Trophoblast cell (in vitro differentiated cells and primary cell): ENCODE results near the gene EEA1.

Experiments used
- DNase-seq, 2 donors: peaks; one replicate each; pipeline ENCODE4 v3.0.0-alpha.2; 2016
- H2AFZ ChIP-seq: 2 replicates; pipeline ENCODE4 v1.6.1; 2013; ENCODE audit warnings: low read length, moderate library complexity, mild to moderate bottlenecking; ENCODE audit not compliant: insufficient read depth, poor library complexity
- H2AK5ac ChIP-seq: 2 replicates; pipeline ENCODE4 v1.6.1; 2013; ENCODE audit warnings: mild to moderate bottlenecking, low read length
- H2BK120ac ChIP-seq: 2 replicates; pipeline ENCODE4 v1.6.1; 2013; ENCODE audit warnings: low read length, mild to moderate bottlenecking, moderate library complexity; ENCODE audit not compliant: insufficient read depth, poor library complexity
- H2BK12ac ChIP-seq: 2 replicates; pipeline ENCODE4 v1.6.1; 2013; ENCODE audit warnings: mild to moderate bottlenecking, low read length, moderate library complexity
- H2BK5ac ChIP-seq: 2 replicates; pipeline ENCODE4 v1.6.1; 2013; ENCODE audit warnings: low read length, low read depth, moderate library complexity, mild to moderate bottlenecking; ENCODE audit not compliant: poor library complexity
- H3K14ac ChIP-seq: 2 replicates; pipeline ENCODE4 v1.6.1; 2013; ENCODE audit warnings: mild to moderate bottlenecking, low read length
- H3K18ac ChIP-seq: 2 replicates; pipeline ENCODE4 v1.6.1; 2013; ENCODE audit warnings: mild to moderate bottlenecking, low read length
- H3K23ac ChIP-seq: 2 replicates; pipeline ENCODE4 v1.6.1; 2013; ENCODE audit warnings: low read length
- H3K27ac ChIP-seq: 2 replicates; pipeline ENCODE4 v1.5.1; 2013; ENCODE audit warnings: low read depth, mild to moderate bottlenecking, inconsistent platforms, low read length, moderate library complexity
- H3K27me3 ChIP-seq: 2 replicates; pipeline ENCODE4 v1.6.1; 2013; ENCODE audit warnings: inconsistent platforms, mild to moderate bottlenecking, low read length, moderate library complexity; ENCODE audit not compliant: insufficient read depth
- H3K36me3 ChIP-seq, 2 experiments: 1 replicate in 1 of 2; 2 replicates in 1 of 2; pipeline ENCODE4 v1.6.1; 2013; ENCODE audit warnings: low read length in 2 of 2, mild to moderate bottlenecking in 2 of 2, moderate library complexity in 1 of 2; ENCODE audit not compliant: insufficient read depth in 2 of 2, control insufficient read depth in 1 of 2
- H3K4ac ChIP-seq: 2 replicates; pipeline ENCODE4 v1.6.1; 2013; ENCODE audit warnings: low read depth, mild to moderate bottlenecking, low read length, moderate library complexity
- H3K4me1 ChIP-seq, 2 experiments: 1 replicate in 1 of 2; 2 replicates in 1 of 2; pipeline ENCODE4 v1.6.1; 2013; ENCODE audit warnings: low read length in 2 of 2, mild to moderate bottlenecking in 2 of 2, moderate library complexity in 1 of 2; ENCODE audit not compliant: insufficient read depth in 2 of 2, control insufficient read depth in 1 of 2
- H3K4me2 ChIP-seq: 2 replicates; pipeline ENCODE4 v1.6.1; 2013; ENCODE audit warnings: inconsistent platforms, mild to moderate bottlenecking, low read length, moderate library complexity
- H3K4me3 ChIP-seq: 2 replicates; pipeline ENCODE4 v1.5.1; 2013; ENCODE audit warnings: mild to moderate bottlenecking, low read depth, low read length, inconsistent platforms
- H3K79me1 ChIP-seq: one replicate; pipeline ENCODE4 v1.6.1; 2013; ENCODE audit warnings: low read length
- H3K79me2 ChIP-seq: 2 replicates; pipeline ENCODE4 v1.6.1; 2013; ENCODE audit warnings: low read length, mild to moderate bottlenecking; ENCODE audit not compliant: control insufficient read depth, insufficient read depth, poor library complexity
- H3K9ac ChIP-seq: 2 replicates; pipeline ENCODE4 v1.6.1; 2013; ENCODE audit warnings: mild to moderate bottlenecking, low read length
- H3K9me3 ChIP-seq: 2 replicates; pipeline ENCODE4 v1.6.1; 2013; ENCODE audit warnings: low read depth, mild to moderate bottlenecking, control low read depth, inconsistent platforms, low read length; ENCODE audit not compliant: insufficient read depth
- H4K12ac ChIP-seq: 2 replicates; pipeline ENCODE4 v1.6.1; 2013; ENCODE audit warnings: low read depth, mild to moderate bottlenecking, low read length, moderate library complexity
- H4K8ac ChIP-seq: 2 replicates; pipeline ENCODE4 v1.6.1; 2013; ENCODE audit warnings: low read depth, mild to moderate bottlenecking, low read length, moderate library complexity
- H4K91ac ChIP-seq: one replicate; pipeline ENCODE4 v1.6.1; 2013; ENCODE audit warnings: low read depth, mild to moderate bottlenecking, low read length, moderate library complexity
- WGBS: extraction: QIAGEN DNeasy Blood & Tissue Kit; methylation state at CpG from one replicate; pipeline ENCODE4 v1.1.7; 2013; ENCODE audit warnings: missing lambda C conversion rate; ENCODE audit not compliant: insufficient read length, insufficient coverage; ENCODE audit errors: extremely low coverage; 5-methylcytosine and 5-hydroxymethylcytosine counted together

The EEA1 gene

DNA sequence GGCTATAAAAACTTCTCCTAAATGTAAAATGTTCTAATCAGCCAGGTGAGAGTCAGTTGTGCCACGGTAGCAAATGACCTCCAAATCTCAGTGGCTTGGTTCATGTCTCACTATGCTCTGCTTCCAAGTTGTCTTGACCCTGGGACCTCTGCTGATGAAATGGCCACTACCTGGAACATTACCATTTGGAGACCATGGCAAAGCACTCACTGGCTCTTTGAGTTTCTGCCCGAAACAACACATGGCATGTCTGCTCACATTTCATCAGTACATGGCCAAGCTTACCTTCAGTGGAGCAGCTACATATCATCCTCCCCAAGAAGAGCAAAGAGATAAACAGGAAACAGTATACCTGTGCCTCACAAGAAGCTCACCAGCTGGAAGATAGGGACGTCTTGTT lies 186.1 kb downstream of the EEA1 start:
- H3K9ac ChIP-seq, result no peak overlapping the region

DNA sequence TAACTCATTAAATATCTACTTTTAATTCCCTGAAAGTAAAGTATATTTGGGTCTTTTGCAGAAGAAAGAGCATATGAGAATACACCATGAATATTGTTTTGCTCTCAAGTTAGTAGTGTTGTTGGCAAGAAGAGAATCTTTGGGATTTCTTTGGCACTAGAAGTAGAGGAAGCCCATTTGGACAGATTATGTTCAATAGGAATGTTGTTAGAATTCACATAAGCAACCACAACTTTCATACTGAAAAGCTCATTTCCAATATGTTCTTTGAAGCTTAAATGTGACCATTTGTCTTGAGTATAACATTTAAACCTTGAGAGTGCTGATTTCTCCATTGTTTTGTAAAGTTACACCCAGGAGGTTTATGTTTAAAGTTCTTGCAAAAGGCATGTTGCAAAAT lies 188.7 kb downstream of the EEA1 start:
- Histone ChIP-seq H3K4me1 (no peaks in the 10 kb centered on the region), H4K8ac (no peak overlapping the region), H2BK120ac (no peak overlapping the region), H3K23ac (no peak overlapping the region), H3K4ac (no peak overlapping the region), H3K9me3 (no peaks in the 10 kb centered on the region), H3K36me3 (no peaks in the 10 kb centered on the region), H3K18ac (no peak overlapping the region), H3K27ac (no peak overlapping the region), H3K79me2 (no peaks in the 10 kb centered on the region), H2AK5ac (no peak overlapping the region), H3K4me2 (no peak overlapping the region), H4K91ac (no peak overlapping the region), H2BK5ac (no peak overlapping the region), H3K79me1 (no peaks in the 10 kb centered on the region), H2BK12ac (no peak overlapping the region), H3K4me3 (no peak overlapping the region), H3K14ac (no peak overlapping the region), H4K12ac (no peak overlapping the region), H3K9ac (no peak overlapping the region), H2AFZ (no peak overlapping the region), H3K27me3 (no peaks in the 10 kb centered on the region)
- no peak for DNase-seq

More for the DNA sequence above, 186.1 kb downstream of the EEA1 start:
- no peak overlapping the region for H4K91ac ChIP-seq
- H3K27ac ChIP-seq, result no peak overlapping the region
- no peak overlapping the region for H3K4me3 ChIP-seq
- no peak overlapping the region for H2AK5ac ChIP-seq
- no peak overlapping the region for H4K12ac ChIP-seq
- no peak overlapping the region for H2BK120ac ChIP-seq
- H3K4me2 ChIP-seq, result no peak overlapping the region
- no CpG with 5 or more reads among the region's 3 CpGs for WGBS
- H3K18ac ChIP-seq, result no peak overlapping the region
- H3K14ac ChIP-seq, result no peak overlapping the region
- DNase-seq, result no peak
- H3K4me1 ChIP-seq, result peaks cover 0 to 2% of the 10 kb centered on the region in 2 experiments
- H3K4ac ChIP-seq, result no peak overlapping the region
- no peaks in the 10 kb centered on the region for H3K36me3 ChIP-seq
- no peak overlapping the region for H2AFZ ChIP-seq
- H3K79me1 ChIP-seq, result no peaks in the 10 kb centered on the region
- H3K9me3 ChIP-seq, result no peaks in the 10 kb centered on the region
- no peak overlapping the region for H3K23ac ChIP-seq
- H2BK5ac ChIP-seq, result no peak overlapping the region
- no peaks in the 10 kb centered on the region for H3K79me2 ChIP-seq
- no peak overlapping the region for H2BK12ac ChIP-seq
- no peaks in the 10 kb centered on the region for H3K27me3 ChIP-seq
- H4K8ac ChIP-seq, result no peak overlapping the region

DNA sequence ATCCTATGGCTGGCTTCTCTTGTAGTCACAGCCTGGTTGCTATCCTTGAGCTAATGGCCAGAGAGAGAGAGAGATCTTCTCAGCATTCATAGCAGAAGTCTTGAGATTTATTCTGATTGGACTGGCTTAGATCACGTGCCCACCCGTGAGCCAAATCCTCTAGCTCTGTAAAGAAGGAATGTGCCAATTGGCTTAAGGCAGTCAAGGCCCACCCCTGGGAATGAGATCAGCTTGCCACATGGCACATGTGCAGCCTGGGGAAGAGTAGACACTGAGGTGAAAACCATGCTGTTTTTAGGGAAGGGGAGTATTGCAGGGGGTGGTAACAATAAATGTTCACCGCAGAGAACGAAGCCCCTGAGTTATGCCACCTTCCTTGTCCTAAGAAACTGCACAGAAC lies 190.0 kb downstream of the EEA1 start:
- Histone ChIP-seq H2BK12ac (no peak overlapping the region), H3K36me3 (no peaks in the 10 kb centered on the region), H3K23ac (no peak overlapping the region), H2BK5ac (no peak overlapping the region), H2AFZ (no peak overlapping the region), H3K4ac (no peak overlapping the region), H2BK120ac (no peak overlapping the region), H3K79me1 (no peaks in the 10 kb centered on the region), H3K4me2 (no peak overlapping the region), H3K27ac (no peak overlapping the region), H3K14ac (no peak overlapping the region), H3K18ac (no peak overlapping the region), H4K8ac (no peak overlapping the region), H4K12ac (no peak overlapping the region), H3K4me1 (no peaks in the 10 kb centered on the region), H3K79me2 (no peaks in the 10 kb centered on the region), H3K27me3 (no peaks in the 10 kb centered on the region), H4K91ac (no peak overlapping the region), H2AK5ac (no peak overlapping the region), H3K9ac (no peak overlapping the region), H3K9me3 (no peaks in the 10 kb centered on the region), H3K4me3 (no peak overlapping the region)
- no CpG with 5 or more reads among the region's 4 CpGs for WGBS
- DNase-seq, result no peak

DNA sequence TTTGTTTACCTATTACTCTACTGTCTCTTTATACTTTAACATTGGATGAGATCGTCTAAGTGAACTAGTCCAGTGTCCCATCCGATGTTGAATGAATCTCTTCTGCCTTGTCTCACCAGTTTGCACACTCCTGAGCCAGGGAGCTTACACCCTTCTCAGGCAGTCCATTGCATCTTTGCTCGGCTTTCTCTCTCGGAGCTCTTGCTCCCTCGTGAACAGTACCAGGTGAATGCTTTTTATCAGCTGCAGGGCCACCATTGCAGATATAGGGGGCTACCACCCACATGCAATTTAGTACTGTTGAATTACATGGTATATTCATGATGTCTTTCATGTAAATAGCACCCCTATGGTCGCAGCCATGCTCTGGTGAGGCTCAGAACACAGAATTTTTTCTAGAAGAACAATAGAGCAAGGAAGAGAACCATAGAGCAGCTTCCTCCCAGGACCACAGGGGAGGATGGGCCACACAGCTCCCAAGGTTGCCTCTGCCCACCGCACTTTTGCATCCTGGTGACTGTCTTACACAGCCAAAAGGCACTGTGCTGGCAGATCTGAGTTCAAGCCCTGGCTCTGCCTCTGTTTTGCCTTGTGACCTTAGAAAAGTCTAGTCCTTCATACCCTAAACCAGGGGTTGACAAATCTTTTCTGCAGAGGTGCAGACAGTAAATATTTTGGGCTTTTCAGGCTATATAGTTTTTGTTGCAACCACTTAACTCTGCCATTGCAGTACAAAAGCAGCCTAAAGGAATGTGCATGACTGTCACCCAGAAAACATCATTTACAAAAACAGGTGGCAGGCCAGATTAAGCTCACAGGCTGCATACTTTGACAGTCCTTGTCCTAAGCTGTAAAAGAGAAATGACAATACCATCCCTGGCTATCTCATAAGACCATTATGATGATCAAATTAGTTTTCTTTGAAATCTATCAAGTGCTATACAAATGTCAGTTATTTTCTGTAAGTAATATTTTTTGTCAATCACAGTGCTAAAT lies 190.9 kb downstream of the EEA1 start:
- H2BK5ac ChIP-seq, result no peak overlapping the region
- H3K9me3 ChIP-seq, result no peaks in the 10 kb centered on the region
- H3K79me2 ChIP-seq, result no peaks in the 10 kb centered on the region
- no peak overlapping the region for H3K18ac ChIP-seq
- DNase-seq, result no peak
- no peak overlapping the region for H2BK120ac ChIP-seq
- no peak overlapping the region for H2AK5ac ChIP-seq
- H3K4me2 ChIP-seq, result no peak overlapping the region
- no CpG with 5 or more reads among the region's 7 CpGs for WGBS
- no peak overlapping the region for H3K23ac ChIP-seq
- no peak overlapping the region for H3K27ac ChIP-seq
- no peak overlapping the region for H3K9ac ChIP-seq
- no peak overlapping the region for H3K4ac ChIP-seq
- no peaks in the 10 kb centered on the region for H3K36me3 ChIP-seq
- H4K91ac ChIP-seq, result no peak overlapping the region
- no peak overlapping the region for H3K14ac ChIP-seq
- H3K4me3 ChIP-seq, result no peak overlapping the region
- H4K8ac ChIP-seq, result no peak overlapping the region
- no peaks in the 10 kb centered on the region for H3K79me1 ChIP-seq
- H3K4me1 ChIP-seq, result no peaks in the 10 kb centered on the region
- H2BK12ac ChIP-seq, result no peak overlapping the region
- H2AFZ ChIP-seq, result no peak overlapping the region
- H3K27me3 ChIP-seq, result no peaks in the 10 kb centered on the region
- H4K12ac ChIP-seq, result no peak overlapping the region
